ENCODE measurements around the gene WFDC1. TPM values are rescaled to one million over a fixed set of nuclear protein-coding genes. Genes with fewer than 3 reads are reported as not detected.

Gene WFDC1
- polyA plus RNA-seq, 1 of the 3 experiments (the other 2 are of a cell fraction): 0.03 TPM

GRCh38 chr16:84270531-84270930 is 24.1 kb upstream of the WFDC1 start:
- Histone ChIP-seq H3K4me3 (ENCODE audit: low read depth in 2 of 2, low read length in 1 of 2) (no peak overlapping the region), H3F3A (replicated peaks; ENCODE audit: insufficient read depth) (no peaks in the 10 kb centered on the region), H3K36me3 (replicated peaks in 1 of 2; ENCODE audit: control insufficient read depth in 1 of 2, insufficient read depth in 2 of 2, low read length in 1 of 2) (no peaks in the 10 kb centered on the region), H4K20me1 (ENCODE audit: insufficient read depth) (no peaks in the 10 kb centered on the region), H3K4me2 (no peak overlapping the region), H3K79me2 (ENCODE audit: insufficient read depth) (no peaks in the 10 kb centered on the region), H3K27me3 (ENCODE audit: insufficient read depth) (no peaks in the 10 kb centered on the region; the same call in 1 of the 2 replicates), H3K9ac (no peak overlapping the region), H3K27ac (ENCODE audit: low read depth in 2 of 2, low read length in 1 of 2) (no peak overlapping the region), H3K9me3 (no peaks in the 10 kb centered on the region), H2AFZ (ENCODE audit: low read depth) (no peak overlapping the region), H3K9me2 (no peaks in the 10 kb centered on the region), H3K4me1 (ENCODE audit: control insufficient read depth in 1 of 2, insufficient read depth in 2 of 2, low read depth in 1 of 2, low read length in 1 of 2) (peaks cover 0 to 4% of the 10 kb centered on the region in 2 experiments; a peak in 1 of 4 replicates)
- 49% methylated on average over 7 of the region's 10 CpGs for WGBS (ENCODE audit: low lambda C conversion rate)
- no peak for TF ChIP-seq MEF2A (IDR thresholded peaks at IDR 0.05; ENCODE audit: borderline replicate concordance, low read depth)
- TF ChIP-seq RCOR1 (IDR thresholded peaks at IDR 0.05; ENCODE audit: low read length): no peak
- TF ChIP-seq, protein P1, sequence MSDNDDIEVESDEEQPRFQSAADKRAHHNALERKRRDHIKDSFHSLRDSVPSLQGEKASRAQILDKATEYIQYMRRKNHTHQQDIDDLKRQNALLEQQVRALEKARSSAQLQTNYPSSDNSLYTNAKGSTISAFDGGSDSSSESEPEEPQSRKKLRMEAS (IDR thresholded peaks at IDR 0.05; ENCODE audit: low read depth): no peak
- no peak for TF ChIP-seq GATA2 (CRISPR knock-in tag; IDR thresholded peaks at IDR 0.05)
- TF ChIP-seq RFX5 (IDR thresholded peaks at IDR 0.05; ENCODE audit: low read length): no peak
- TF ChIP-seq FOXM1 (IDR thresholded peaks at IDR 0.05; ENCODE audit: low read depth): no peak
- TF ChIP-seq RAD21 (IDR thresholded peaks at IDR 0.05; ENCODE audit: low read length): no peak
- TF ChIP-seq MXI1 (IDR thresholded peaks at IDR 0.05; ENCODE audit: low read depth, low read length): no peak
- TF ChIP-seq ZBTB33 (IDR thresholded peaks at IDR 0.05; ENCODE audit: borderline replicate concordance, low read depth): no peak
- TF ChIP-seq EZH2phosphoT487 (IDR thresholded peaks at IDR 0.05; ENCODE audit: borderline replicate concordance, low read depth): no peak
- TF ChIP-seq, protein P2, sequence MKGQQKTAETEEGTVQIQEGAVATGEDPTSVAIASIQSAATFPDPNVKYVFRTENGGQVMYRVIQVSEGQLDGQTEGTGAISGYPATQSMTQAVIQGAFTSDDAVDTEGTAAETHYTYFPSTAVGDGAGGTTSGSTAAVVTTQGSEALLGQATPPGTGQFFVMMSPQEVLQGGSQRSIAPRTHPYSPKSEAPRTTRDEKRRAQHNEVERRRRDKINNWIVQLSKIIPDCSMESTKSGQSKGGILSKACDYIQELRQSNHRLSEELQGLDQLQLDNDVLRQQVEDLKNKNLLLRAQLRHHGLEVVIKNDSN (IDR thresholded peaks at IDR 0.05; ENCODE audit: borderline replicate concordance, low read depth): no peak
- POLR2A ChIA-PET: no interaction called here
- no peak for DNase-seq
- CTCF ChIA-PET: interaction anchor here (1.0 to 3.0 kb wide), 3 partner anchors 37 to 236 kb away, joined by 3 to 9 read pairs (median 9); no protein-coding TSS in a partner anchor

- ChIA-PET CTCF (interaction anchor here (1.0 to 3.0 kb wide), 4 partner anchors 37 to 235 kb away, joined by 3 to 9 read pairs (median 6); partner anchors contain the start of gene TAF1C), POLR2A (no interaction called here)
- Histone ChIP-seq H3K9me3 (no peaks in the 10 kb centered on the region), H3K27ac (ENCODE audit: low read depth in 2 of 2, low read length in 1 of 2) (no peak overlapping the region), H2AFZ (ENCODE audit: low read depth) (no peak overlapping the region), H3K9me2 (no peaks in the 10 kb centered on the region), H3K9ac (no peak overlapping the region), H3K4me2 (no peak overlapping the region), H3K4me3 (ENCODE audit: low read depth in 2 of 2, low read length in 1 of 2) (no peak overlapping the region), H3K36me3 (replicated peaks in 1 of 2; ENCODE audit: control insufficient read depth in 1 of 2, insufficient read depth in 2 of 2, low read length in 1 of 2) (no peaks in the 10 kb centered on the region), H3F3A (replicated peaks; ENCODE audit: insufficient read depth) (no peaks in the 10 kb centered on the region), H4K20me1 (ENCODE audit: insufficient read depth) (no peaks in the 10 kb centered on the region), H3K27me3 (ENCODE audit: insufficient read depth) (no peaks in the 10 kb centered on the region; the same call in 1 of the 2 replicates), H3K79me2 (ENCODE audit: insufficient read depth) (no peaks in the 10 kb centered on the region), H3K4me1 (ENCODE audit: control insufficient read depth in 1 of 2, insufficient read depth in 2 of 2, low read depth in 1 of 2, low read length in 1 of 2) (peaks cover 0 to 4% of the 10 kb centered on the region in 2 experiments; a peak in 1 of 4 replicates)
- WGBS (ENCODE audit: low lambda C conversion rate): 12% methylated on average over 1 of the region's 1 CpG
- no peak for DNase-seq
- no peak for TF ChIP-seq FOXM1 (IDR thresholded peaks at IDR 0.05; ENCODE audit: low read depth)
- TF ChIP-seq, protein P3, sequence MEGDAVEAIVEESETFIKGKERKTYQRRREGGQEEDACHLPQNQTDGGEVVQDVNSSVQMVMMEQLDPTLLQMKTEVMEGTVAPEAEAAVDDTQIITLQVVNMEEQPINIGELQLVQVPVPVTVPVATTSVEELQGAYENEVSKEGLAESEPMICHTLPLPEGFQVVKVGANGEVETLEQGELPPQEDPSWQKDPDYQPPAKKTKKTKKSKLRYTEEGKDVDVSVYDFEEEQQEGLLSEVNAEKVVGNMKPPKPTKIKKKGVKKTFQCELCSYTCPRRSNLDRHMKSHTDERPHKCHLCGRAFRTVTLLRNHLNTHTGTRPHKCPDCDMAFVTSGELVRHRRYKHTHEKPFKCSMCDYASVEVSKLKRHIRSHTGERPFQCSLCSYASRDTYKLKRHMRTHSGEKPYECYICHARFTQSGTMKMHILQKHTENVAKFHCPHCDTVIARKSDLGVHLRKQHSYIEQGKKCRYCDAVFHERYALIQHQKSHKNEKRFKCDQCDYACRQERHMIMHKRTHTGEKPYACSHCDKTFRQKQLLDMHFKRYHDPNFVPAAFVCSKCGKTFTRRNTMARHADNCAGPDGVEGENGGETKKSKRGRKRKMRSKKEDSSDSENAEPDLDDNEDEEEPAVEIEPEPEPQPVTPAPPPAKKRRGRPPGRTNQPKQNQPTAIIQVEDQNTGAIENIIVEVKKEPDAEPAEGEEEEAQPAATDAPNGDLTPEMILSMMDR (IDR thresholded peaks at IDR 0.05): no peak
- TF ChIP-seq CHD2 (IDR thresholded peaks at IDR 0.05; ENCODE audit: low read length, partially characterized antibody): no peak
- TF ChIP-seq RCOR1 (IDR thresholded peaks at IDR 0.05; ENCODE audit: low read length): no peak
- TF ChIP-seq ELF1 (IDR thresholded peaks at IDR 0.05): no peak
- TF ChIP-seq SMC3 (IDR thresholded peaks at IDR 0.05; ENCODE audit: low read depth, low read length): no peak
- no peak for TF ChIP-seq ZBTB33 (IDR thresholded peaks at IDR 0.05; ENCODE audit: borderline replicate concordance, low read depth)
- TF ChIP-seq, protein P4, sequence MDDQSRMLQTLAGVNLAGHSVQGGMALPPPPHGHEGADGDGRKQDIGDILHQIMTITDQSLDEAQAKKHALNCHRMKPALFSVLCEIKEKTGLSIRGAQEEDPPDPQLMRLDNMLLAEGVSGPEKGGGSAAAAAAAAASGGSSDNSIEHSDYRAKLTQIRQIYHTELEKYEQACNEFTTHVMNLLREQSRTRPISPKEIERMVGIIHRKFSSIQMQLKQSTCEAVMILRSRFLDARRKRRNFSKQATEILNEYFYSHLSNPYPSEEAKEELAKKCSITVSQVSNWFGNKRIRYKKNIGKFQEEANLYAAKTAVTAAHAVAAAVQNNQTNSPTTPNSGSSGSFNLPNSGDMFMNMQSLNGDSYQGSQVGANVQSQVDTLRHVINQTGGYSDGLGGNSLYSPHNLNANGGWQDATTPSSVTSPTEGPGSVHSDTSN (IDR thresholded peaks at IDR 0.05): no peak
Observed at GRCh38 chr16:84271037-84271436, 23.6 kb upstream of the WFDC1 start.
